Nephron progenitor cell (in vitro differentiated cells): ENCODE results near the gene ITSN1.
"Not testable (repeated sequence)": the region's sequence is repeated elsewhere in the genome, so short reads cannot be mapped to it uniquely, and the experiment has no call there.

Source experiments
- DNase-seq: peaks from one replicate; pipeline ENCODE4 v3.0.0; 2021
- H3K27ac Mint-ChIP-seq: 2 replicates; pipeline ENCODE4 v1.8.0; 2021; ENCODE audit warnings: mild to moderate bottlenecking, moderate library complexity, mixed read lengths
- H3K27me3 Mint-ChIP-seq: 2 replicates; pipeline ENCODE4 v1.8.0; 2021; ENCODE audit warnings: mild to moderate bottlenecking, low read depth, mixed read lengths; ENCODE audit not compliant: poor library complexity
- H3K36me3 Mint-ChIP-seq: 2 replicates; pipeline ENCODE4 v1.8.0; 2021; ENCODE audit warnings: low read depth, mixed read lengths
- H3K4me1 Mint-ChIP-seq: 2 replicates; pipeline ENCODE4 v1.8.0; 2021; ENCODE audit warnings: mixed read lengths
- H3K4me3 Mint-ChIP-seq: 2 replicates; pipeline ENCODE4 v1.8.0; 2021; ENCODE audit warnings: mild to moderate bottlenecking, moderate library complexity, mixed read lengths
- H3K9me3 Mint-ChIP-seq: 2 replicates; pipeline ENCODE4 v1.8.0; 2021; ENCODE audit warnings: mild to moderate bottlenecking, moderate library complexity, mixed read lengths
- TF ChIP-seq, protein P1 (sequence below): fragments of 200-600 bp; sonication (generic); IDR thresholded peaks from 2 replicates; pipeline ENCODE4 v1.5.0; 2021; ENCODE audit warnings: antibody characterized with exemption

ITSN1 gene

DNA sequence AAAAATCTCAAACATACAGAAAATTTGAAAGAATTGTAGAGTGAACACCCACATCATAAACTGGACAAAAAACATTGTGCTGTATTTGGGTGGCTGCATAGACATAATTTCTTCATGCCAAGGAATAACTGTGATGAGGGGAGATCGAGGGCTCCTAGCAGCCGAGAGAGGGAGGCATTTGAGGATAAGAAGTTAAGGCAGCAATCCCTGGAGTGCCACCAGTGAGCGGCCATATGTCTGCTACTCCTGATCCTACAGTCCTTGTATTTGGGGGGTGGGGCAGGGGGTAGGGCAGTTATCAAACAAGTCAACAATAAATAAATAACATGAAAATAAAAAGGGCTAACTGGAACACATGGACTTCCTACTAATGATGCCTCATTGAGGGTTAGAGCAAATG is 218.8 kb downstream of the ITSN1 start:
- Mint-ChIP-seq H3K27me3 (peaks cover 11% of the 10 kb centered on the region), H3K27ac (no peak overlapping the region), H3K36me3 (no peaks in the 10 kb centered on the region), H3K4me1 (peaks cover 37% of the 10 kb centered on the region), H3K9me3 (no peaks in the 10 kb centered on the region), H3K4me3 (no peak overlapping the region)
- DNase-seq: no peak
- TF ChIP-seq, protein P1, sequence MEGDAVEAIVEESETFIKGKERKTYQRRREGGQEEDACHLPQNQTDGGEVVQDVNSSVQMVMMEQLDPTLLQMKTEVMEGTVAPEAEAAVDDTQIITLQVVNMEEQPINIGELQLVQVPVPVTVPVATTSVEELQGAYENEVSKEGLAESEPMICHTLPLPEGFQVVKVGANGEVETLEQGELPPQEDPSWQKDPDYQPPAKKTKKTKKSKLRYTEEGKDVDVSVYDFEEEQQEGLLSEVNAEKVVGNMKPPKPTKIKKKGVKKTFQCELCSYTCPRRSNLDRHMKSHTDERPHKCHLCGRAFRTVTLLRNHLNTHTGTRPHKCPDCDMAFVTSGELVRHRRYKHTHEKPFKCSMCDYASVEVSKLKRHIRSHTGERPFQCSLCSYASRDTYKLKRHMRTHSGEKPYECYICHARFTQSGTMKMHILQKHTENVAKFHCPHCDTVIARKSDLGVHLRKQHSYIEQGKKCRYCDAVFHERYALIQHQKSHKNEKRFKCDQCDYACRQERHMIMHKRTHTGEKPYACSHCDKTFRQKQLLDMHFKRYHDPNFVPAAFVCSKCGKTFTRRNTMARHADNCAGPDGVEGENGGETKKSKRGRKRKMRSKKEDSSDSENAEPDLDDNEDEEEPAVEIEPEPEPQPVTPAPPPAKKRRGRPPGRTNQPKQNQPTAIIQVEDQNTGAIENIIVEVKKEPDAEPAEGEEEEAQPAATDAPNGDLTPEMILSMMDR: no peak

DNA sequence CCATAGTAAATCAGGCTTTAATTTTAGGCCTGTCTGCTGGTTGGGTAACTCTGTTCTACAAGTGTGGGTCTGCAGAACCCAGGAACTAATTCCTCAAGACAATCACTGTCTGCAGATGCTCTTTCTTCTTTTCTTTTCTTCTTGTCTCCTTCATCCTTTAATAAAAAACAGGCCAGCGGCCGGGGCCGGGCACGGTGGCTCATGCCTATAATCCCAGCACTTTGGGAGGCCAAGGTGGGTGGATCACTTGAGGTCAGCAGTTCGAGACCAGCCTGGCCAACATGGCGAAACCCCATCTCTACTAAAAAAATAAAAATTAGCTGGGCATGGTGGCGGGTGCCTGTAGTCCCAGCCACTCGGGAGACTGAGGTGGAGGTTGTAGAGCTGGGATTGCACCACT is 220.9 kb downstream of the ITSN1 start:
- not testable (repeated sequence) for H3K9me3 Mint-ChIP-seq, H3K27me3 Mint-ChIP-seq, DNase-seq, H3K27ac Mint-ChIP-seq, H3K36me3 Mint-ChIP-seq, H3K4me3 Mint-ChIP-seq
- H3K4me1 Mint-ChIP-seq: peaks cover 50% of the 10 kb centered on the region

DNA sequence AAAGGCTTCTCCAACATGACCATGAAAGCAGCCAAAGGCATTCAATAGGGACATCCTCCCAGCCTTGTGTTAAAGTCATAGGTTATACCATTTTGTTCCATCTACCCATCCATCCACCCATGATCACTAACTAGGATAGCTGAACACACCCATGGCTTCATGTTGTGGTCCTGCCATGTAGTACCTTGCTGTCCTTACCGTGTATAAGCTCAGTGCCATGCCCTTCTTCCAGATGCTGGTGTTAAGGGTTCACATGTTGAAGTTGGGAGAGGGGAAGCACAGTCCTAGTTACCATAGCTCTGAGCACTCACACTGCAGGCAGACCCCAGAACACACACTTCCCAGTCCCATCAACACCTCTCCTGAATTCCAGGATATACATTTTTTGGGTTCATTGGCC is 221.8 kb downstream of the ITSN1 start:
- H3K9me3 Mint-ChIP-seq: peaks cover 10% of the 10 kb centered on the region
- no peak overlapping the region for H3K27ac Mint-ChIP-seq
- peaks cover 41% of the 10 kb centered on the region for H3K4me1 Mint-ChIP-seq

DNA sequence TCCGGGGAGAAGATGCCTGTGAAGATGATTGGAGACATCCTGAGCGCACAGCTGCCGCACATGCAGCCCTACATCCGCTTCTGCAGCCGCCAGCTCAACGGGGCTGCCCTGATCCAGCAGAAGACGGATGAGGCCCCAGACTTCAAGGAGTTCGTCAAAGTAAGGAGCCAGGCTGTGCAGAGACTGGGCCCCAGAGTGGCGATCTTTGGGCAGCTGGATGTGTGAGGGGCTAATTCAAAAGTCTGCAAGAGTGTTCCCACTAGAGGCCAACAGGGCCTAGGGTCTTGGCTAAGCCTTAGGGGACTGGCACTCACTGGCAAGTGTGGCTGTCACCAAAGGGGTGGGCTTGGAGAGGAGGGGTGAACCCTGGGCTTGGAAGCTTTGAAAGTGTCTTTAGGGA is 222.9 kb downstream of the ITSN1 start:
- Mint-ChIP-seq H3K27ac (no peak overlapping the region), H3K4me1 (peaks cover 34% of the 10 kb centered on the region), H3K9me3 (peaks cover 21% of the 10 kb centered on the region), H3K27me3 (peaks cover 3% of the 10 kb centered on the region), H3K4me3 (no peak overlapping the region), H3K36me3 (peaks cover 12% of the 10 kb centered on the region)
- TF ChIP-seq, protein P1: no peak
- no peak for DNase-seq

More for the DNA sequence above, 221.8 kb downstream of the ITSN1 start:
- Mint-ChIP-seq H3K36me3 (peaks cover 4% of the 10 kb centered on the region), H3K4me3 (no peak overlapping the region), H3K27me3 (peaks cover 6% of the 10 kb centered on the region)
- TF ChIP-seq, protein P1: no peak
- no peak for DNase-seq

DNA sequence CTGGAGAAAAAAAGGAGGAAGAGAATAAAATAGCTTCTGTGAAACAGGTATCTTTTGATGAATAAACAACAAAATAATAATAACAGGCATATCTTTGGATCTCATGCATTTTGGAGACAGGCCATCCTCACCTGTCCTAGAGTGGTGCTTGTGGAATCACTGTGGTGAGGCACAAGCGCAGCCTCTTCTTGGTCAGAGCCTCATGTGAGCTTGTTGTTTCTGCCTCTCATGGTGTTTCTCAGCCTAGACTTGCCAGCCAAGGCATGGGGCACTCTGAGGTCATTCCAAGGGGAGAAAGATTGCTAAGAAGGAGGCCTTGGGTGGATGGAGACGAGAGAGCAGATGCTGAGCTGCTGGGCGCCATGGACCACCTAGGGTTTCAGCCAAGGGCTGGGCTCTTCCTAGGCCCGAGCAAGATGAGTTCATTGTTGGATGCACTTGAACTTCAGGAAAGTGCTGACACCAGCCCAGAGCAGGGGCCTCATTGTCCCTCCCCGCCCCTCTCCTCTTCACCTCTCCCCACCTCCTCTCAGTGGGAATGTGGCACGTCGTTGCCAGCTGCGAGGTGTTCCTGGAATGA is 223.8 kb downstream of the ITSN1 start:
- peaks cover 16% of the 10 kb centered on the region for H3K36me3 Mint-ChIP-seq
- peaks cover 30% of the 10 kb centered on the region for H3K4me1 Mint-ChIP-seq
- TF ChIP-seq, protein P1: no peak
- peaks cover 29% of the 10 kb centered on the region for H3K9me3 Mint-ChIP-seq
- DNase-seq: no peak
- no peak overlapping the region for H3K4me3 Mint-ChIP-seq
- no peak overlapping the region for H3K27ac Mint-ChIP-seq
- peaks cover 5% of the 10 kb centered on the region for H3K27me3 Mint-ChIP-seq

DNA sequence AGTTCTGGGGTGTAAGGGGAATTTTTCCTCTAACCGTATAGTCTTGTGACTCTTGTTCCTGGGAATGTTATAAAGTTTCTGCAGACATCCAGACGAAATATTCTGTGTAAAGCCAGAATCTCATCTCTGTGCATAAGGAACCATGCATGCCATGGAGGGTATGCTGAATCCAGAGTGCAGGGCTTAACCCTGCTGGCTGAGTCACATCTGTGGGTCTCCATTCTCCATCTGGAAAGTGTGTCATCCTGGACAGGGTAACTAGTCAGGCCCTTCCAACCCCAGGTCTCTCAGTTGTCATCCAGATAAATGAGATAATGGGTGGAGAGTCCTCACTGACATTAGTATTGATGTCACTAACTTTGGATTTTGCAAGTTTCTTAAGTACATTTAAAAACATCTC is 224.5 kb downstream of the ITSN1 start:
- Mint-ChIP-seq H3K4me3 (no peak overlapping the region), H3K4me1 (peaks cover 29% of the 10 kb centered on the region), H3K36me3 (peaks cover 16% of the 10 kb centered on the region), H3K27ac (no peak overlapping the region), H3K27me3 (peaks cover 11% of the 10 kb centered on the region), H3K9me3 (peaks cover 32% of the 10 kb centered on the region)
- DNase-seq: no peak
- TF ChIP-seq, protein P1: no peak

DNA sequence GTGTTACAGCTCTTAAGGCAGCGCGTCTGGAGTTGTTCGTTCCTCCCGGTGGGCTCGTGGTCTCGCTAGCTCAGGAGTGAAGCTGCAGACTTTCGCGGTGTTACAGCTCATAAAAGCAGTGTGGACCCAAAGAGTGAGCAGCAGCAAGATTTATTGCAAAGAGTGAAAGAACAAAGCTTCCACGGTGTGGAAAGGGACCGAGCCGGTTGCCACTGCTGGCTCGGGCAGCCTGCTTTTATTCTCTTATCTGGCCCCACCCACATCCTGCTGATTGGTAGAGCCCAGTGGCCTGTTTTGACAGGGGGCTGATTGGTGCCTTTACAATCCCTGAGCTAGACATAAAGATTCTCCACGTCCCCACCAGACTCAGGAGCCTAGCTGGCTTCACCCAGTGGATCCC is 225.6 kb downstream of the ITSN1 start:
- Mint-ChIP-seq H3K9me3 (peaks cover 34% of the 10 kb centered on the region), H3K27ac (peak overlapping the region; percentile 75), H3K4me3 (peak overlapping the region; percentile 60), H3K36me3 (peaks cover 16% of the 10 kb centered on the region), H3K27me3 (peaks cover 11% of the 10 kb centered on the region), H3K4me1 (peaks cover 29% of the 10 kb centered on the region)
- DNase-seq: not testable (repeated sequence)
